ENCODE results near the gene SMIM38. TPM values are rescaled to one million over a fixed set of nuclear protein-coding genes. Genes with fewer than 3 reads are reported as not detected.

Gene SMIM38
- polyA plus RNA-seq, 4 donors, result 0.37 to 2.3 (median 0.50) TPM

- no peak for DNase-seq (ENCODE audit: low read depth in 4 of 4, low spot score in 2 of 4)
These were observed 2.1 kb downstream of the SMIM38 start for GRCh38 chr11:69157822-69158231.

DNA sequence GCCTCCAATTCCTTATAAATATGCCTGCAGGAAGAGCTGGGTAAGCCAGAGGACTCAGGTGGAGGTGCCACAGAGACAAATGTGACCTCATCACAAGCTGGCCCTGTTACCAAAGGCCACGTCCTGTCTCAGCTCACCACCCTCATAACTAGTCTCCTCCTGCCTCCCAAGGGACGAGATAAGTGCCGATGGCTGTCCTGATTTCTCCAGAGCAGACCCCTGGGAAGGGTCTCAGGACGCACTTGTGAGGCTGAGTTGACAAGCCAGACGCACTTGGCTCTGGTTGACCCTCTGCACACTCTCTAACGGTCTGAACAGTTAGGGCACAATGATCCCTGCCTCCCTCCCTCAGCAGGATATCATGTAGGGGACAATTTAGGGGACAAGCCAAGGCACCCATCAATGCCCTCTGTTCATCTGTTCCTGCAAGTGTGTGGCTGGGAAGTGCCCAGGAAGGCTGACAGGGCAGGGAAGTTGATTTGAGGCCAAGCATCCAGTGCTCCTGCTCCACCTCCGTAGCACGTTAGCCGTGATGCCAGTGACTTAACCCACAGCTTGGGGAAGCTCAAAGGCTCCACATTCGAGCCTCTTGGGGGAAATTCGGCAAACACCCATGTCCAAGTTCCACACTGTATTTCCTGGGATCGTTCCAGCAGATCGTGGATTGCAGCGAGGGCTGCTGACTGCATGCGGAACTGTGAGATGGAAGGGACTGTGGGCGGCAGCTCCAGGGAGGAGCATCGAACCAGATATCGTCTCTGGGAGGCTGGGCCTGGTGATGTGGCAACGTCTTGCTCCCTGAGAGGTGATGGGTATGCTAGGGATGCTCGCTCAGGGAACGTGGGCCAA lies 2.8 kb downstream of the SMIM38 start:
- DNase-seq (ENCODE audit: low read depth in 4 of 4, low spot score in 2 of 4), result no peak

DNA sequence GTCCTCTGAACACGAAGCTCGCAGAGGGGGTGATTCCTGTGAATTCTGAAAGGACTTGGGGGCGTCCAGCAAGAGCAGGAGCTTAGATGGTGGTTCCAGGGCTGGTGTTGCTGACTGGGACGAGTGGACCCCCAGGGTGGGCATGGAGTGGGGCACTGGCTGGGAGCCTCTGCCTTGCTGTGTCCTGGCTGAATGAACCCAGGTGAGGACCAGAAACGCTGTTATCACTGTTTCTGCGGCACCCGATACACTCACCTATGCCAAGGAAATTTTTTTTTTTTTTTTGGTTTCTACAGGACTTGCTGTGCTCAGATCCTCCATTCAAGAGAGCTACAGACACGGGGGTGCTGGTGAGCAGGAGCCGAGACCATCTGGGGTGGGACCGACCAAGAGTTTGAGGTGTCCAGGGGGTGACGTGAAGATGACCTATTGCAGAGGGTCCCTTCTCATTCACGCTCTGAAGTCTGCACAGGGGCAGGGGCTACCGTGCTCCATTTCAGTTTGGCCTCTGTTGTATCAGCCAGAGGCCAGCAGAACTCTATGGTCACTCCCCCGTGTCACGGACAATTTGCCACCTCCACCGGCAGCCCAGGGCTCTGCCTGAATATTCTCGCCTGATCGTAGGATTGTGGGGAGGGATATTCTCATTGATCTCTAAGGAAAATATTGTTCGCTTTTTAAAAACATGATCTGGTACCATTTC lies 3.6 kb downstream of the SMIM38 start:
- no peak for DNase-seq (ENCODE audit: low read depth in 4 of 4, low spot score in 2 of 4)

GRCh38 chr11:69160296-69161116 lies 4.8 kb downstream of the SMIM38 start:
- DNase-seq (ENCODE audit: low read depth in 4 of 4, low spot score in 2 of 4), result no peak

DNA sequence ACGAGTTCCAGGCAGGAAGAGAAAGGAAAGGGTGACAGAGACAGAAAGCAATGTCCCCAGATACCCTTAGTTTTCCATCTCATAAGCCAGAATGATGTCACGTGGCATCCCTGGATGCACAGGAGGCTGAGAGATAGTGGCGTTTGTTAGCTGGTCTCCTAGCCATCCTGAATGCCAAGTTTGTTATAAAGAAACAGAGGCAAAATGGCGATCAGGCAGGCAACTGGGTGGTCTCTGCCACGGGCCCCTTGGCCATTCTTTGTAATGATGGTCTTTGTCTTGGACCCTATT lies 5.3 kb downstream of the SMIM38 start:
- DNase-seq (ENCODE audit: low read depth in 4 of 4, low spot score in 2 of 4), result no peak

DNA sequence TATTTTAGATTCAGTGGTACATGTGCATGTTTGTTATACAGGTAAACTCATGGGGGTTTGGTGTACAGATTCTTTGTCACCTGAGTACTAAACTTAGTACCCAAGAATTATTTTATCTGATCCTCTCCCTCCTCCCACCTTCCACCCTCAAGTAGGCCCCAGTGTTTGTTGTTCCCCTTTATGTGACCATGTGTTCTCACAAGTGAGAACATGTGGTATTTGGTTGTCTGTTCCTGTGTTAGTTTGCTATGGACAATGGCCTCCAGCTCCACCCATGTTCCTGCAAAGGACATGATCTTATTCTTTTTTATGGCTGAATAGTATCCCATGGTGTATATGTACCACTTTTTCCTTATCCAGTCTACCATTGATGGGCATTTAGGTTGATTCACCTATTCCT lies 6.8 kb downstream of the SMIM38 start:
- no peak for DNase-seq (ENCODE audit: low read depth in 4 of 4, low spot score in 2 of 4)

DNA sequence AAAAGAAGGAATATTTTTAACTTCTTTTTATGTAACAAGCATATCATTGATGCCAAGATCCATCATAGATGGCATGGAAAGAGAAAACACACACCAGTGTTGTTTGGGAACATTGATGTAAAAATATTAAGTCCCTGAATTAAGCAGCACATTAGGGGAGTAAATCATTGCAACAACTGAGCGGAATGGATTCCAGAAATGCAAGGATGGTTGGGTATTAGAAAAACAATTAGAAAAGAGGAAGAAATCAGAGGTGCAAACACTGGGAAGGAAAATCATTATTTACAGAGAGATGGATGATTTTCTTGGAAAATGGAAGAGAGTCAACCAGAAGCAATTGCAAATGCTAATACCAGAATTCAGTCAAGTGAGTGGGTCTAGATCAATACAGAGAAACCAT lies 8.1 kb downstream of the SMIM38 start:
- DNase-seq (ENCODE audit: low read depth in 4 of 4, low spot score in 2 of 4), result no peak

DNA sequence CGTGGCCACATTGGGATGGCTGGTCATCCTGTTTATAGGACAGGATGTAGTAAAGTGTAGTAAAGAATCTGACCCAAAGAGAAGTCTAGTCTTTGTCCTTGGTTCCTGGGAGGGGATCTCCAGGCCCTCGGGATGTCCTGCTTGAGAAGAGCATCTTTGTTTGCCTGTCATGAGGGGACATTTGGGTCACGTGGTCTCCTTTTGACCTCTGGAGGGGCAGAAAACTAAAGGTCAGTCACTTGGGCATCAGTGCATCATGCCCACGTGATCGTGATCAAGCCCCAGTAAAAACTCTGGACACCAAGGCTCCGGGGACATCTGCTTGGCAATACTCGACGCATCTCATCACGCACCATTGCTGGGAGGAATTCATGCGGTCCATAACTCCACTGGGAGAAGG lies 9.1 kb downstream of the SMIM38 start:
- DNase-seq (ENCODE audit: low read depth in 4 of 4, low spot score in 2 of 4), result no peak

- no peak for DNase-seq (ENCODE audit: low read depth in 4 of 4, low spot score in 2 of 4)
These were observed 10.0 kb downstream of the SMIM38 start for GRCh38 chr11:69165775-69166174.

DNA sequence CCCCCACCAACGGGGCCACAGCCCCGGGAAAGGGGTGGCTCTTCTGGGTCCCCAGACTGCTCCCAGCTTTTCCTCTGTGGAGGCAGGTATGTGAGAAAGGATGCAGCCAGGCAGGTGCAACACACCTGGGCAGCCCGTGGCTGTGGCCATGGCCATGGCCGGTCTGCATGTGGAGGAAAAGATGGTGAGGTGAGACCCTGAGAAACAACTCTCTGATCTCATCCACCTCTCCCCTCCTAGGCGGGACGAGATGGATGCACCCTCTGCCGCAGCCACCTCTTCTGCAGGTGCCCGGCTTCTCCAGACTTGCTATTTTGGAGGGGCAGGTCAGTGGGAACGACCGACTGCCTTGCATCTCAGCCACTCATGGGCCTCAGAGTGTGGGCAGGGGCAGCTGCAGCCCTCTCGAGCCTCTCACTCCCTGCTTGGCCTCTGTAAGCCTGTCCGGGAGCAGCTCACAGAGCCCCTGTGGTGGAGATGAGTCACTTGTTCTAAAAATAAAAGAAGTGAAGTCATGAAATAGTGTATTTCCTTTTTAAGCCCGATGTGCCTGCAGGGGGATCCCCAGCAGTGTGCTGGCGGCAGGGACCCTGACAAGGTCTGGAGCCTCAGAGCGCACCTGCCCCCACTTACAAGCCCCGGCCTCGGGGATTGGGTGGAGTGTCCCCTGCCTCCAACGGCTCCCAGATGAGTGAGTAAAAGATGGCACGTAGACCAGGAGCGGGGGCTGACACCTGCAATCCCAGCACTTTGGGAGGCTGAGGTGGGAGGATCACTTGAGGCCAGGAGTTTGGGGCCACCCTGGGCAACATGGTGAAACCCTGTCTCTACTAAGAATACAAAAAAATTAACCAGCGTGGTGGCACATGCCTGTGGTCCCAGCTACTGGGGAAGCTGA lies 10.7 kb downstream of the SMIM38 start:
- DNase-seq (ENCODE audit: low read depth in 4 of 4, low spot score in 2 of 4), result no peak

DNA sequence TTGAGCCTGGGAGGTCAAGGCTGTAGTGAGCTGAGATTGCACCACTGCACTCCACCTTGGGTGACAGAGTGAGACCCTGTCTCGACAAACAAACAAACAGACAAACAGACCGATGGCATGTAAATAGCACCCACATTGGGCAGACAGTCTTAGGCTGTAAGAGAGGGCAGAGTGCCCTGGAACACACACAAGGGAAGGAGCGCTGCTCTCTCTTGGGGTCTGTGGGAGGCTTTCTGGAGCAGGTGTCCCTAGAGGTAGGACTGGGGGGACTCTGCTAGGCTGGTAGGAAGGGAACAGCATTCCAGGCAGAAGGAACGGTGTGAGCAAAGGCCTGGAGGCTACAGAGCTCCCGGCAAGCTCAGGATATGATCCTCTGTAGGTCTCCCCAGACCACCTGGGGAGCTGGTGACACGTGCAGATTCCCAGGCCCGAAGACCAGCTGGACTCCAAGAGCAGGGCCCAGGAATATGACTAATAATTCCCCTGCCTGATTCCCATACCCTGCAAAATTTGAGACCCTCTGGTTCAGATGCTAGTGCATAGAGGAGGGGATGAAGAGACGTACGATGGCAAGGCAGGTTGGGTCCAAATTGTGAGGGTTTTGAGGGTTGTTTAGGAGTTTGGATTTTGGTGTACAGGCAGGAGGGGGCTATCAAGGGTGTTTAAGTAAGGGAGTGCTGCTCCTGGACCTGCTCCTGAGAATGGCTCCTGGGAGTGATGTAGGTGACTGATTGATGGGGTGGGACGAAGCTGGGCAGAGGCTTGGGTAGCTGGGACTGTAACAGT lies 11.6 kb downstream of the SMIM38 start:
- no peak for DNase-seq (ENCODE audit: low read depth in 4 of 4, low spot score in 2 of 4)

DNA sequence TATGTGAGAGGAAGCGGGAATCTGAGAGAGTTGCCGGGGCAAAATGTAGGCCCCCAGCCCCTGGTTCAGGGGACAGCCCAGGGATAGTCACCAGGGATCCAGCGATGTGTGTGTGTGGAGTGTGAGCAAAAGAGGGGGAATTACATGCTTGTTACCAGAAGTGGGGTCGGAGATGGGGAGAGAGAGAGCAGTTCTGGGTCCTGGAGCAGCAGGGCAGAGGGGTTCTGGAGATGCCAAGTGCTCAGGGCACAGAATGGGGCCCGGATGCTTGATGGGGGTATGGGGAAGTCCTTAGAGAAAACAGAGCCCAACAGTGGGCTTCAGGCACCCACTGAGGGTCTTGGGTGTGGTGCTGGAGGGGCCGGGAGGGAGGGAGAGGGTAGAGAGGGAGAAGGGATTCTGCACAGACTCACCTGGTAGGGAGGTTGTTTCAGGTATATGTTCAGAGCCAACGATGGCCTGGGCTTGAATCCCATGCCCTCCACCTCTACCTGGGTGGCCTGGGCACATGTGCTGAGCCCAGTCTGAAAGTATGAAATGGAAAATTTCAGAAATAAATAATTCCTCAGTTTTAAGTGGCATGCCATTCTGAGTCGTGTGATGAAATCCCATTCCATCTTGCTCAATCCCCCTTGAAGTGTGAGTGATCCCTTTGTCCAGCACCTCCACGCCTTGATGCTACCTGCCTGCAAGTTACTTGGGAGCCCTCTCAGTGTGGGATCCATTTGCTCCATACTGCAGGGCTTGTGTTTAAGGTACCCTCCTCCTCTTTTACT lies 12.4 kb downstream of the SMIM38 start:
- DNase-seq (ENCODE audit: low read depth in 4 of 4, low spot score in 2 of 4), result no peak

GRCh38 chr11:69169479-69169878 lies 13.7 kb downstream of the SMIM38 start:
- DNase-seq (ENCODE audit: low read depth in 4 of 4, low spot score in 2 of 4), result no peak

DNA sequence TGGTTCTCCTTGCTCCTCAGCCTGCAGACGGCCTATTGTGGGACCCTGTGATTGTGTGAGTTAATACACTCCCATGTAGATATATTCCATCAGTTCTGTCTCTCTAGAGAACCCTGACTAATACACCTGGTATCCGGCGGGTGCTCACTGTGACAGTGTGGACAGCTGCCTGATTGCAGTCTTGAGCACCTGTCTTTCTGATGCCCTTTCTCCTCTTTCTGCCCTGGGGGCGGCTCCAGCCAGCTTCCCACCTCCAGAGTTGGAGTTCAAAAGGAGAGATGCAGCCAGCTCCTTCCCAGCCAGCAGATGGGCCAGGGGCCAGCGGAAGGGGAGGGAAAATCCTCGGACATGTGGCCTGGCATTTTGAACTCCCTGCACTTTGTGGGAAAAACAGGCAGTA lies 15.0 kb downstream of the SMIM38 start:
- no peak for DNase-seq (ENCODE audit: low read depth in 4 of 4, low spot score in 2 of 4)

DNA sequence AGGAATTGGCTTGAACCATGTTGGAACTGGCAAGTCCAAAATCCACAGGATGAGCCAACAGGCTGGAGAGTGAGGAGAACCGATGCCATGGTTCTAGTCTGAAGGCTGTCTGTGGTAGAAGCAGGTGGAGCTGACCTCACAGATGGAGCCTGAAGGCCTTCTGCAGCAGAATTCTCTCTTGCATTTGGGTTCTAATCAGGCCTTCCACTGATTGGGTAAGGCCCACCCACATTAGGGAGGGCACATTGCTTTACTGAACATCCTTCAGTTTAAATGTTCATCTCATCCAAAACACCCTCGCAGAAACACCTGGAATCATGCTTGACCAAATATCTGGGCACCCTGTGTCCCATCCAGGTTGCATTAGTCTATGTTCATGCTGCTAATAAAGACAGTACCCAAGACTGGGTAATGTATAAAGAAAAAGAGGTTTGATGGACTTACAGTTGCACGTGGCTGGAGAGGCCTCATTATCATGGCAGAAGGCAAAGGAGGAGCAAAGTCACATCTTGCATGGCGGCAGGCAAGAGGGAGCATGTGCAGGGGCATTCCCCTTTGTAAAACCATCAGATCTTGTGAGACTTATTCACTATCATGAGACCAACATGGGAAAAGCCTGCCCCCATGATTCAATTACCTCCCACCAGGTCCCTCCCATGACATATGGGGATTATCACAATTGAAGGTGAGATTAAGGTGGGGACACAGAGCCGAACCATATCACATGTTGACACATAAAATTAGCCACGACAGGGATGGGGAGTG lies 15.9 kb downstream of the SMIM38 start:
- DNase-seq (ENCODE audit: low read depth in 4 of 4, low spot score in 2 of 4), result no peak

GRCh38 chr11:69172674-69173073 lies 16.9 kb downstream of the SMIM38 start:
- no peak for DNase-seq (ENCODE audit: low read depth in 4 of 4, low spot score in 2 of 4)

- DNase-seq (ENCODE audit: low read depth in 4 of 4, low spot score in 2 of 4), result no peak
These were observed 17.6 kb downstream of the SMIM38 start for GRCh38 chr11:69173331-69173730.

DNA sequence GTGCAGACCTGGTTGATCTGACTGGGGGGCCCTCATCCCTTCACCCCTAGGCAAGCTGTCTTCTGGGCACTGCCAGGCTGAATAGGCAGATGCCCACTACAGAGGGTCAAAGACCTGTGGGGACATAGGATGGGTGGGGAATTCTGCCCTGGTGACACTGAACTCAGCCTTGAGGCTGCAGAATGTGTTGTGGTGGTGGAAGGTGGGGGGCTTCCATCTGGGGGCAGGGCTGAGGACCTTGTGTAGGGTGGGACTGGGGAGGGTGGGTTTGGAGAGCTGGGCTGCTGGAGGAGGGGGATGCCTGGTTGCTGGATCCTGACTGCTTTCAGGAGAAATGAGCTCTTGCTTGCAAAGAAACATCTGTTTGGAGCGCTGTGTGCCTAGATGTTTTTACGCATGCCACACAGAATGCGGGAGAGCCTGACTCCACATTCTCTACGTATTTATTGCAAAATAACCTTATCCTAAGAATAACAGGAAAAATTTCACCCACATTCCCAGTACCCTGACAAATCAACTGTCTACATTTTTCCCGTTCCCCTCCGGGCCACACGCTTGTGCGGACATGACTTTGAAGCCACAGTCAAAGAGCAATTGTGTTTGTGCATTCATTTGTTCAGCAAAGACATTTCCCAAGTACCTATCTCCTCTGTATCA lies 18.3 kb downstream of the SMIM38 start:
- no peak for DNase-seq (ENCODE audit: low read depth in 4 of 4, low spot score in 2 of 4)
